HEK293T (cell line): ENCODE results near the gene SYNJ2.

Source experiments
- ARNT ChIP-seq: fragments of 450-650 bp; IDR thresholded peaks from 2 replicates; pipeline ENCODE4 v1.6.1; 2017; ENCODE audit warnings: mild to moderate bottlenecking
- BHLHE40 ChIP-seq: fragments of 450-650 bp; IDR thresholded peaks from 2 replicates; pipeline ENCODE4 v1.6.1; 2016; ENCODE audit warnings: mild to moderate bottlenecking, moderate library complexity, borderline replicate concordance
- CTBP1 ChIP-seq: fragments of 450-650 bp; IDR thresholded peaks from 2 replicates; pipeline ENCODE4 v1.6.1; 2016; ENCODE audit warnings: borderline replicate concordance
- ELF4 ChIP-seq: fragments of 450-650 bp; IDR thresholded peaks from 2 replicates; pipeline ENCODE4 v1.6.1; 2017; ENCODE audit warnings: antibody characterized with exemption
- FOXA1 ChIP-seq: fragments of 450-650 bp; IDR thresholded peaks from 2 replicates; pipeline ENCODE4 v1.6.1; 2016; ENCODE audit warnings: mild to moderate bottlenecking
- FOXM1 ChIP-seq: fragments of 450-650 bp; IDR thresholded peaks from 2 replicates; pipeline ENCODE4 v1.6.1; 2017; ENCODE audit warnings: mild to moderate bottlenecking, borderline replicate concordance
- HDGF ChIP-seq: fragments of 450-650 bp; IDR thresholded peaks from 2 replicates; pipeline ENCODE4 v1.6.1; 2017; ENCODE audit warnings: antibody characterized with exemption, borderline replicate concordance
- L3MBTL2 ChIP-seq: fragments of 450-650 bp; conservative IDR thresholded peaks from 2 replicates; pipeline ENCODE4 v1.6.1; 2016; ENCODE audit warnings: mild to moderate bottlenecking
- NFRKB ChIP-seq: fragments of 450-650 bp; IDR thresholded peaks from 2 replicates; pipeline ENCODE4 v1.6.1; 2016; ENCODE audit warnings: mild to moderate bottlenecking, moderate library complexity
- PKNOX1 ChIP-seq: fragments of 450-650 bp; IDR thresholded peaks from 2 replicates; pipeline ENCODE4 v1.6.1; 2016
- SP1 ChIP-seq: fragments of 450-650 bp; IDR thresholded peaks from 2 replicates; pipeline ENCODE4 v1.6.1; 2017
- SUZ12 ChIP-seq: fragments of 450-650 bp; IDR thresholded peaks from 2 replicates; pipeline ENCODE4 v1.6.1; 2016; ENCODE audit warnings: mild to moderate bottlenecking
- TARDBP ChIP-seq: fragments of 450-650 bp; IDR thresholded peaks from 2 replicates; pipeline ENCODE4 v1.6.1; 2016

- no peak for TF ChIP-seq SP1
- TF ChIP-seq SUZ12: no peak
- no peak for TF ChIP-seq HDGF
- no peak for TF ChIP-seq ARNT
- TF ChIP-seq BHLHE40: no peak
- no peak for TF ChIP-seq NFRKB
- TF ChIP-seq ELF4: no peak
- TF ChIP-seq FOXM1: no peak
- TF ChIP-seq L3MBTL2: no peak
- TF ChIP-seq FOXA1: no peak
- no peak for TF ChIP-seq CTBP1
- TF ChIP-seq TARDBP: no peak
- TF ChIP-seq PKNOX1: no peak
Measured at GRCh38 chr6:158009114-158009891, 27.6 kb downstream of the SYNJ2 start.
